IPS-NIHi7 (cell line): ENCODE measurements around the gene KRTAP10-11.
"Not testable (repeated sequence)": the region's sequence is repeated elsewhere in the genome, so short reads cannot be mapped to it uniquely, and the experiment has no call there.

Experiments
- DNase-seq: peaks from one replicate; pipeline ENCODE4 v3.0.0; 2012; ENCODE audit warnings: mixed read lengths; ENCODE audit errors: extremely low spot score

KRTAP10-11 gene

DNA sequence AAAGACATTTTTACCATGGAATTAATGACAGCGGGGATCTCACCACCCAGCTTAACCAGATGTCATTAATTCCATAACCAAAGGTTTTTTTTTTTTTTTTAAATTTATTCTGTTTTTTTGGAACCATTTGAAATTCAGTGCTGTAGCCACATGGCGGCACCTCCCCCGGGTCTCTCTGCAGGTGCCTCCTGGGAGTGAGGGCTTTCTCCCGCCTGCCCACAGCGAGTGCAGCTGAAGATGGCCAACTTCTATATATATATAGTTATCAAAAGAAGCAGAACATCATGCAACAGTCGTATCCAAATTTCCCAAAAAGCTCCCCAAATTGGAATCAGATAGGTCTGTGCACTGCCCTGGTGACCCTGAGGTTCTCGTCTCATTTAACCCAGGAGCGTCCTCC lies 30.7 kb upstream of the KRTAP10-11 start:
- DNase-seq: no peak

DNA sequence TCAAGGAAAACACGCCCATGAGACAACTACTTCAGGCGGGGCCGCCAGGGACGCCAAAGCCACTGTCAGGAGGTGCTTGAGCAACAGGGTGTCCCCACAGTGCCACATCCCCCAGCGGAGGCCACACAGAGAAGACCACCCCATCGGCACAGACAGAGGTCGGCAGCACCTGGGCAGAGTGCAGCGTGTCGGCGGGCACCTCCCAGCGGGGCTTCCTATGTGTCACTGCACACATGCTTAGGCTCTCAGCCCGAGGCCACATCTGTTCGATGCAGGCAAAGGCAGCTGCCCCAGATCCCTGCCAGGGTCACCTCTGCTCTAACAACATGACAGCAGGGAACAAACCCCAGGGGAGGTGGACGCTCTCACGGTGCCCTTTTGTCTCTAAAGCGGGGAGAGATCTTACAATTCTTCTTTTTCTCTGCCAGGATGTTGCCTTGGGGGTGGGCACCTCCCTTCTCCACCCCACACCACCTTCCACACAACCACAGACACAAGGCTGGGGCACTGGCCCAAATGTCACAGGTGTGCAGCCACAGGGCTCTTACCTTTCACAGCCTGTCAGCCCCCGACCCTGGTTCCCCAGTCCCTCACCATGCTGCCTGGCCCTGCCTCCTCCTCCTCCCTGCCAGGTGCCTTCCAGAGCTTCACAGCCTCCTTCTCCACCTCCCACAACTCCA lies 30.2 kb upstream of the KRTAP10-11 start:
- no peak for DNase-seq

DNA sequence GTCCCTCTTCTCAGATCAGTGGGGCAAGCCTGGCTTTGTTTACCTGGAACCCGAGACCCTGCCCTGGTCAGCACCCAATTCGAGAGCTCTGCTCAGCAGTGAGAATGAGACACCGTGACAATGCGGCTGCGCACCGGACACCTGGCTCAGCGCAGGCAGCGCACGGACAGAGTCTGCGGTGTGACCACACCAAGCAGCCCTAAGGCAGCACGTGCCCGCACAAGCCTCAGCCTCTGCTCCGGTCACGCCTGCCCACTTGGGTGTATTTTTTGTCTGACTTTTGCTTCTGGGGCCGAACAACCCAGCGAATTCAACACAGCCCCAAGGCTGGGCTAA lies 29.7 kb upstream of the KRTAP10-11 start:
- no peak for DNase-seq

DNA sequence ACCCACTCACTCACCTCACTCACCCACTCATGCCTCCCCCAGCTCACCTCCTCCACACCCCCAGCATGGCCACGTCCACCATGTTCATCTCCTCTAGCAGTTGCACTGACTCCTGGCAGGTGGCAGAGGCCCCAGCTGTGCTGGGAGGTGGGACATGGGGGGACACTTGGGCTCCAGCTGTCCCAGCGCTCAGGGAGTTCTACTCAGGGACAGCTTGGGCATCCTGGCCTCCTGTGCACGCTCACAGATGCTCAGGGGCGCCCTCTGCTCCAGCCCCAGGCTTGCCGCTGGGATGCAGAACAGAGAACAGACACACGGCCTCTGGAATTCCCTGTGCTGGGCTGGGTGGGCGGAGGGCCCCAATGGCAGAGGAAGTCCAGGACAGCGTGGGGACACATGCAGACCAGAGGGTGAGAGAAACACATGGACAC lies 29.1 kb upstream of the KRTAP10-11 start:
- DNase-seq: peak; percentile 45

DNA sequence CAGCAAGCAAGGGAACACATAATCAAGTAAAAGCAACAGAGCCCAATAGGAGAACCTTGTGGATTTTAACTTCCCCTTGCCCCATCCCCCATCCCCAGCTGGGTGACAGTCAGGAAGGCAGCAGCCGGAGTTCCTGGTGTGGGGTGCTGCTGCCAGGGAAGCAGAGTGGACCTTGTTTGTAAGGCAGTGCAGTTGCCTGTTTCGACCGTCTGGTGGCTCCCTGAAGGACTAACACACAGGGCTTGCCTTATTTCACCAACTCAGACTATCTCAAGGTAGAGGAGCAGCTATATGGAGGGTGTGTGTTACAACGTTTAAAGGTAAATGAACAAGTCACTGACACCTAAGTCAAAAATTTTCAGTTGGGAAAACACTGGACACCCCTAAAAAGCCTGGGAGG lies 27.7 kb upstream of the KRTAP10-11 start:
- DNase-seq: peak; percentile 70

DNA sequence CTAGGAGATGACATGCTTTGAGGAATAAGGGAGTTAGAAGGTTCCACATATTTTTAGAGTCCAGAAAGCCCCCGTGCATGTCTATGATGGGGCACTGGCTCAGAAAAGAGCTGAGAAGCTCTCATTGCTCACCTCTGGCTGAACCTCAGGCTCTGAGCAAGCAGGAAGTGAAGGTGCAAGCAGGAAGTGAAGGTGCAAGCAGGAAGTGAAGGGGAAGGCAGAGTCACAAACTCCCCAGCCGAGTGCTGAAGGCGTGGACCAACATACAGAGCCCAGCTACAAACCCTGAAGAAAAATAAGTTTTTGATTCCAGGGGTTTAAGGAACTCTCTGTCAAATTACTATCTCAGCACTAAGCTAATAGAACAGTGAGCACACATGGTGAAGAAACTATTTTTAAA lies 27.3 kb upstream of the KRTAP10-11 start:
- no peak for DNase-seq

DNA sequence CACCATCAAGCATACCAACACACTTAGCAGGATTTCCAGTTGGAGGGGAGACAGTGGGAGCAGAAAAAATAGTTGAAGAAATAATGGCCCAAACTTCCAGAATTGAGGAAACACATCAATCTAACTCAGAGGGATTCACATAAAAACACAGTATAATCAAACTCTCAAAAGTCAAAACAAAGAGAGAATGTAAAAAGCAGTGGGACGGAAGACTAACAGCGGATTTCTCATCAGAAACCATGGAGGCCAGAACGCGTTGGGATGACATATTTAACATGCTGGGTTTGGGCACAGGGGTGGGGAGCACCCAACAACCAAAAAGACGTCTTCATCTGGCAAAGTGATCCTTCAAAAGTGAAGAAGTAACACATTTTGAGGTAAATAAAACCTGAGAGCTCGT lies 26.3 kb upstream of the KRTAP10-11 start:
- no peak for DNase-seq

DNA sequence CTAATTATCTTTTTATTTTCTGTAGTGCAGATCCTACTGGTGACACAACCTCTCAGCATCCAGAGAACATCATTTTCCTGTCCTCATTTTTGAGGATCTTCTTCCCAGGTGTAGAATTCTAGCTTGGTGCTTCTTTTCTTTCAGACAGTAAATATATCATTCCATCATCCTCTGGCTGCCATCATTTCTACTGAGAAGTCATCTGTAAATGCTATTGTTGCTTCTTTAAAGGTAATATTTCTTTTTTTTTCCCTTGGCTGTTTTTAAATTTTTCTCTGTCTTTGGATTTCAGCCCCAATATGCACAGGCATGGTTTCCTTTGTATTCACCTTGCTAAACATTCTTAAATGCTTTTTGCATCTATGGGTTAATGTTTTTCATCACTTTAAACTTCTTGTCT lies 22.6 kb upstream of the KRTAP10-11 start:
- DNase-seq: no peak

DNA sequence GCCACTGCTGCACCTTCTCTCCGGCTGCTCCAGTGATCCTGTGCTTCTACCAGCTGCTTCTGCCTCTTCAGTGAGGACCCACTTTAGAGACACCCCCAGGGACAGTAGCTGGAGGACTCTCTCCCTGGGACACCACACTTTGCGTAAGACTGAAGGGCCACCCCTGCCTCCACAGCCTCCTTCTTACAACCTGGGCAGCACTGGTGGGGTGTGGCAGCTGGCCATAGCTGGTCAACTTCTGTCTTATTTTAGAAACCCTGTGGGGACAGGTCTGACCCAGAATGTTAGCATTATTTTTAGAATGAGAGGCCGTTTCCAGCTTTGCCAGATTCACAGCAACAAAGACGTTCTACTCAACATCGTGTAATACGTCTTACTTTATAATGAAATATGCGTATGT lies 20.5 kb upstream of the KRTAP10-11 start:
- DNase-seq: no peak

DNA sequence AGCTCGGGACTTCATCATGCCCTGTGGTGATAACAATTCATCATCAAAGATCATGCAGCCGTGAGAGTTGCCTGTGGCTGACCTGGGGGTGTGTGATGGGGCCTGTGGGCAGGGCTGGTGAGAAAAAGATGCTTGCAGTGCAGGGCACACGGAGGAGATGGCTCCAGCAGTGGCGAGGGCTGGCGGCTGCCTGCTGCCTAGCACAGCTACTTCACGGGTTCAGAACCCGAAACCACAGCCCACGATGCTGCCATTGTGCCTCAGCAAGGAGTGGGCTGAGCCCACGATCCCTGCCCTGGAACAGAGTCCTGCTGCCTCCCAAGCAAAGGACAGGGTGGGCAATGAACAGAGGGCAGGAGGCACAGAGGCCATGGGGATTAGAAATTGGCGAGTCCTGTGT lies 20.0 kb upstream of the KRTAP10-11 start:
- DNase-seq: no peak

DNA sequence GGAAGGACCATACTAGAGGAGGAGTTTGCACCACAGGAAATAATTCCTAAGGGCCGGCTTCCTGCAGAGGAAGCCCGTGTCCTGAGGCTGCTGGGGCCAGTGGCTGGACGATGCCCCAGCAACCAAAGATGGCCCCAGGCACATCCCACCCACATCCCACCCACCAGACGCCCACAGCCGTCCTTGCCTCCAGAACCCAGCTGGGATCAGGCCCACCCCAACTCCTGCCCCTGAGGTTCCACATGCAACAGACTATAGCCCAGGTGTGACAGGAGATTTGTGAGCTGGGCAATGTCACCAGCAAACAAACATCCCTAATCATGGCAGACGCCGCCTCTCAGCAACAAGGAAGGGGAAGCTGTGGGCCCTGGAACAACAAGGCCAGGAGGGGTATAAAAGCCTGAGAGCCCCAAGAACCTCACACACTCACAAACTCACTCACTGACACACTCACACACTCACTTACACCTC lies 19.5 kb upstream of the KRTAP10-11 start, which contains the start of gene KRTAP10-9:
KRTAP10-9 (plus strand) TSS at position 421 of the 471 bp plus-strand sequence. CDS start 79 bp downstream, outside the sequence.
- no peak for DNase-seq

DNA sequence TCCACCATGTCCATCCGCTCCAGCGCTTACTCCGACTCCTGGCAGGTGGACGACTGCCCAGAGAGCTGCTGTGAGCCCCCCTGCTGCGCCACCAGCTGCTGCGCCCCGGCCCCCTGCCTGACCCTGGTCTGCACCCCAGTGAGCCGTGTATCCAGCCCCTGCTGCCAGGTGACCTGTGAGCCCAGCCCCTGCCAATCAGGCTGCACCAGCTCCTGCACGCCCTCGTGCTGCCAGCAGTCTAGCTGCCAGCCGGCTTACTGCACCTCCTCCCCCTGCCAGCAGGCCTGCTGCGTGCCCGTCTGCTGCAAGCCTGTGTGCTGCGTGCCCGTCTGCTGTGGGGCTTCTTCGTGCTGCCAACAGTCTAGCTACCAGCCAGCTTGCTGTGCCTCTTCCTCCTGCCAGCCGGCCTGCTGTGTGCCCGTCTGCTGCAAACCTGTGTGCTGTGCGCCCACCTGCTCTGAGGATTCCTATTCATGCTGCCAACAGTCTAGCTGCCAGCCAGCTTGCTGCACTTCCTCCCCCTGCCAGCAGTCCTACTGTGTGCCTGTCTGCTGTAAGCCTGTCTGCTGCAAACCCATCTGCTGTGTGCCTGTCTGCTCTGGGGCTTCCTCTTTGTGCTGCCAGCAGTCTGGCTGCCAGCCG lies 18.9 kb upstream of the KRTAP10-11 start:
- DNase-seq: not testable (repeated sequence)

DNA sequence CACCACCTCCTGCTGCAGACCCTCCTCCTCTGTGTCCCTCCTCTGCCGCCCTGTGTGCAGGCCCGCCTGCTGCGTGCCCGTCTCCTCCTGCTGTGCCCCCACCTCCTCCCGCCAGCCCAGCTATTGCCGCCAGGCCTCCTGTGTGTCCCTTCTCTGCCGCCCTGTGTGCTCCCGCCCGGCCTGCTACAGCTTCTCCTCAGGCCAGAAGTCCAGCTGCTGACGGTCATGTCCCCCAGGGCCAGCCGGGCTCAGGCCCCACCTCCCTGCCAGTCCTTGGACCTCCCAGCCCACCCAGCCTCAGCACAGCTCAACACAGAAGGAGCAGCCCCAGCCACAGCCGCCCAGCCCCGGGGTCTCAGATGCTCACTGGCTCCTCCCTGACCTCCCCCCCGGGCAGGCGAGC lies 18.4 kb upstream of the KRTAP10-11 start:
- not testable (repeated sequence) for DNase-seq

DNA sequence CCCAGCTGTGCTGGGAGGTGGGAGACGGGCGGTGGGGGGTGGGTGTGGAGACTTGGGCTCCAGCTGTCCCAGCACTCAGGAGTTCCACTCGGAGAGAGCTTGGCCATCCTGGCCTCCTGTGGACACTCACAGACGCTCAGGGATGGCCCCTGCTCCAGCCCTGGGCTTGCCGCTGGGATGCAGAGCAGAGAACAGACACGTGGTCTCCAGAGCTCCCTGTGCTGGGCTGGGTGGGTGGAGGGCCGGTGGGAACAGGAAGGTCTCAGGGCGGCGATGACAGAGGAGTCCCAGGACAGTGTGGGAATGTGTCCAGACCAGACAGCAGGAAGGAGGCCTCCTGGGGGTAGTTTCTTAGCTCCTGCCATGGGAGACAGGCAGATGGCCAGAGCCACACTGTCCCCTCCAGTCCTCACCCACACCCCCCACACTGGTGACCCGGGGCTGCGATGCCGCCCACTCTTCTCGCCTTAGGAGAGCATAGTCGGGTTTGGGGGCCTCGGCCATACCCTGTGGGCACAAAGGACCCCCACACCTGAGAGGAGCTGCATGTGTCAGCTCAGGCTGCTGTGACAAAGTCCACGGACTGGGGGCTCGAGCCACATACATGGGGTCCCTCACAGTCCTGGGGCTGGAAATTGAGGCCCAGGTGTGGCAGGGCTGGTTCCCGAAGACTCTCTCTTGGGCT lies 17.4 kb upstream of the KRTAP10-11 start:
- DNase-seq: no peak

DNA sequence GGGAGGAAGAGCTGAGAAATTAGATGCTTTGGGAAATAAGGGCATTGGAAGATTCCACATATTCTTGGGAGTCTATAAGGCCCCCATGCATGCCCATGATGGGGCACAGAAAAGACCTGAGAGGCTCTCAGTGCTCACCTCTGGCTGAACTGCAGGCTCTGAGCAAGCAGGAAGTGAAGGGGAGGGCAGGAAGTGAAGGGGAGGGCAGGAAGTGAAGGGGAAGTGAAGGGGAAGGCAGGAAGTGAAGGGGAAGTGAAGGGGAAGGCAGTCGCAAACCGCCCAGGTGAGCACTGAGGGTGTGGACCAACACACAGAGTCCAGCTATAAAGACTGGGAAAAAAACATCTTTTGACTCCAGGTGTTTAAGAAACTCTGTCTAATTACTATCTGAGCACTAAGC lies 15.8 kb upstream of the KRTAP10-11 start:
- no peak for DNase-seq

DNA sequence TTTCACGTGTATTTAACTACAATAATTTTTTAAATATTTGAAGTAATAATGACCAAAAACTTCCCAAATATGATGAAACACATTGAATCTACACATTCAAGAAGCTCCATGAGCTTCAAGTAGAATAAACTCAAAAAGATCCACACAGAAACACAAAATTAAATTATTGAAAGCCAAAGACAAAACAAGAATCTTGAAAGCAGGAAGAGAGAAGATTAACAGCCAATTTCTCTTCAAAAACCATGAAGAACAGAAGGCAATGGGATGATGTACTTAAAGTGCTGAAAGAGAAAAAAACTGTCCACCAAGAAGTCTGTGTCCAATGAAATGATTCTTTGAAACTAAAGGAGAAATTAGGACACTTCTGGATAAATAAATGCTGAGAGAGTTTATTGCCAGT lies 14.1 kb upstream of the KRTAP10-11 start:
- no peak for DNase-seq

DNA sequence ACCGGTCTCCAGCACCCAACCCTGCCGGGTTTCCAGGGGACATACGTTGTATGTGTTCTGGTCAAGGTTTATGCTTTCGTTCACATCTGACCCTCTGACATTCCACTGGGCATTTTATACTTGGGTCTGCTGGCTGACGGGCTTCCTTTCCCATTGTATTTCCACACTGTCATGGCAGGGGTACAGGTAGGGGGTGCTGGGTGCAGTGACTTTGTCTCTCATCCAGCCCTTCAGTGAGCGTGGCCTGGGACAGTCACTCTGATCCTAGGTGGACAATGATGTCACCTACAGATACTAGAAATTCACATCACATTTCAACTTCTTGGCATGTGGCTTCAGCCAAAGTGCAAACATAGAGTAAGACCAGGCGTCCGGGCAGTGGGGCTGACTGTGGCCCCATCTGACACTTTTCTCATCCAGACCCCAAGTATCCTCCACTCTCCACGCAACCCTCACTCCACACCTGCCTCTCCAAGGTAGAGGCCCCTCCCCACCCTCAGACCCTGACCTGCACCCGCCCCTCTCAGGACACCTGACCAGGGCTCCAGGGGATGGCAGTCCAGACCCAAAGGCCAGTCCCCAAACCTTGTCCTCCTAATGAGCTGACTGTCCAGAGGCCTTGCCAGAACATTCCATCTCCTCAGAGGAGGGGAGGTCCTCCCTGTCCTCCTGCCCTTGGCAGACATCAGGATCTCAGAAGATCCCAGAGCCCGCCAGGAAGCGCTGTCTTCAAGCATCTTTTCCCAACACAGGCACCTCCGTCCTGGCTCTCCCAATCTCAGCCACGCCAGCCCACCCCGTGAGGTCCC lies 9.8 kb upstream of the KRTAP10-11 start:
- DNase-seq: no peak

DNA sequence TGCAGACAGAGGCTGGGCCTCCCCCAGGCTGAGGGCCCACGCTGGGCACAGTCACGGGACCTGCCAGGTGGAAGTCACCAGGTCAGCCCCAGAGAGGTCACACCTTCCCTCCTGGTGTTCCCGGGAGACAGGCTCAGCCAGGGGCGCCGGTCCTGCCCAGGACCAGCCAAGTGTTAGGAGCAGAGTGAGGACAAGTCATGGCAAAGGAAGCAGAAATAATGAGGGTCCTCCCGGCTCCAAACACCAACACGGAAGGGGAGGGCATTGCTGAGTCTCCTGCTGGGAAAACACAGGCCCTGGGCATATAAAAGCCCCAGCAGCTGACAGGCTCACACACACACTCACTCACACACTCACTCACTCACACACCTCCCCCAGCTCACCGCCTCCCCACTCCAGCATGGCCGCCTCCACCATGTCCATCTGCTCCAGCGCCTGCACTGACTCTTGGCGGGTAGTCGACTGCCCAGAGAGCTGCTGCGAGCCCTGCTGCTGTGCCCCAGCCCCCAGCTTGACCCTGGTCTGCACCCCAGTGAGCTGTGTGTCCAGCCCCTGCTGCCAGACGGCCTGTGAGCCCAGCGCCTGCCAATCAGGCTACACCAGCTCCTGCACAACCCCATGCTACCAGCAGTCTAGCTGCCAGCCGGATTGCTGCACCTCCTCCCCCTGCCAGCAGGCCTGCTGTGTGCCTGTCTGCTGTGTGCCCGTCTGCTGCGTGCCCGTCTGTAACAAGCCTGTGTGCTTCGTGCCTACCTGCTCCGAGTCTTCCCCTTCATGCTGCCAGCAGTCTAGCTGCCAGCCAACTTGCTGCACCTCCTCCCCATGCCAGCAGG lies 9.0 kb upstream of the KRTAP10-11 start, which contains the start of gene KRTAP10-10:
KRTAP10-10 (plus strand) TSS at position 339 of the 833 bp plus-strand sequence; CDS start at position 401, 62 bp downstream.
- no peak for DNase-seq

DNA sequence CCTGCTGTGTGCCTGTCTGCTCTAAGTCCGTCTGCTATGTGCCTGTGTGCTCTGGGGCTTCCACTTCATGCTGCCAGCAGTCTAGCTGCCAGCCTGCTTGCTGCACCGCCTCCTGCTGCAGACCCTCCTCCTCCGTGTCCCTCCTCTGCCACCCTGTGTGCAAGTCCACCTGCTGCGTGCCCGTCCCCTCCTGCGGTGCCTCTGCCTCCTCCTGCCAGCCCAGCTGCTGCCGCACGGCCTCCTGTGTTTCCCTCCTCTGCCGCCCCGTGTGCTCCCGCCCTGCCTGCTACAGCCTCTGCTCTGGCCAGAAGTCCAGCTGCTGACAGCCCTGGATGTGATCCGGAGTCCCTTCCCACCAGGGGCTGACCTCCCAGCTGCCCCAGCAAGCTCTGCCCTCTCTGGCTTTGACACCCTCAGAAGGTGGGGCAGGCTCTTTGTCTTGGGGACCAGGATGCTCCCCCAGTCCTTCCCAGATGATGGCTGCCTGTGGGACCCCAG lies 8.3 kb upstream of the KRTAP10-11 start:
- DNase-seq: not testable (repeated sequence)

DNA sequence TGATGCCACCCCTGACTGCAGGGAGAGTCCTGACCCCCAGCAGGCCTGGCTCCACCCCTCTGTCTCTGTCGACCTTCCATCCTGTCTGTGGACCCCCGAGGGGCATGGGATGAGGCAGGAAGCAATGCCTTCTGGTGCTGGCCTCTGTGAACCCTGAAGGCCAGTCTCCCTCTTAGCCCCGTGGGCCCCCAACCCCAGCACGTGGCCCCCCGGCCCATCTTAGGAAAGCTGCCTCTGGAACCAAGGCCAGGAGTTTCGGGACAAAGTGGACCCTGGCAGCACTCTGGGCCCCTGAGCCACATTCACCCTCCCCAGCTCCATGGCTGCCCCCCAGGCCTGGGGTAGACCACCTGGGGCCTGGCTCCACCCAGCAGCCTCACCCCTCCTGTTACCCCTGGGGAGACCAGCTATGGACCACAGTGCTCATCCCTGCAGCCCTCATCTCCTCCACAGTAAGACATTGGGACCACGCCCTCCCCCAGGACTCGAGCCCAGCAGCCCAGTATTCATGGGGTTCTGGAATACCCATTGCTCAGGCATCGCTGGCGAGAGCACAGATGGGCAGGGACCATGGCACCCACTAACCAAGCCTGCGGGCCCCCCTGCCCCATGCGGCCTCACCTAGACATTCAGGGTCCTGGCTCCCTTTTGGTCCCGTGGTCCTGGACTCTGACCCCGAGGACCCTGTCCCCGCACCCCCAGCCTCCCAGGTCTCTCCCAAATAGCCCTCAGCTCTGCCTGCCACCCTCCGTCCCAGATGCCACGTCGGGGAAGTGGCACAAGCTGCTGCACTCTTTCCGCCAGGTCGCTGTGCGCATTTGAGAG lies 7.5 kb upstream of the KRTAP10-11 start:
- not testable (repeated sequence) for DNase-seq
